HepG2 (cell line): ENCODE measurements around the gene BCL6. TPM values are rescaled to one million over a fixed set of nuclear protein-coding genes. Genes with fewer than 3 reads are reported as not detected.

Experiments used
- BCL6 ChIP-seq: IDR thresholded peaks from 2 replicates; pipeline ENCODE4 v1.6.1; 2016; ENCODE audit warnings: missing genetic modification reagents, missing compliant biosample characterization
- CENPT ChIP-seq: sonication (generic); formaldehyde crosslinking; IDR thresholded peaks from 2 replicates; pipeline ENCODE4 v1.8.0; 2022; ENCODE audit warnings: low read depth, mild to moderate bottlenecking, moderate library complexity, missing genetic modification reagents
- GATAD1 ChIP-seq: IDR thresholded peaks from 2 replicates; pipeline ENCODE4 v1.6.1; 2016; ENCODE audit warnings: missing genetic modification reagents, missing compliant biosample characterization
- HIVEP1 ChIP-seq: sonication (generic); formaldehyde crosslinking; IDR thresholded peaks from 2 replicates; pipeline ENCODE4 v1.4.0; 2020; ENCODE audit warnings: mild to moderate bottlenecking, missing genetic modification reagents
- MXI1 ChIP-seq: IDR thresholded peaks from 3 replicates; pipeline ENCODE4 v1.6.1; 2012; ENCODE audit warnings: low read depth, low read length, inconsistent platforms, borderline replicate concordance
- NR0B2 ChIP-seq: sonication (generic); formaldehyde crosslinking; IDR thresholded peaks from 2 replicates; pipeline ENCODE4 v1.4.0; 2020; ENCODE audit warnings: mild to moderate bottlenecking, missing genetic modification reagents
- SNAPC4 ChIP-seq: sonication (generic); formaldehyde crosslinking; IDR thresholded peaks from 2 replicates; pipeline ENCODE4 v1.4.0; 2020; ENCODE audit warnings: mild to moderate bottlenecking, missing genetic modification reagents
- TBL1XR1 ChIP-seq: fragments of 150-350 bp; IDR thresholded peaks from 2 replicates; pipeline ENCODE4 v1.6.1; 2014; ENCODE audit warnings: borderline replicate concordance, low read length; ENCODE audit not compliant: partially characterized antibody
- TBP ChIP-seq: sonication (generic); formaldehyde crosslinking; IDR thresholded peaks from 2 replicates; pipeline ENCODE4 v1.5.0; 2020; ENCODE audit warnings: missing genetic modification reagents
- ZBTB25 ChIP-seq: IDR thresholded peaks from 2 replicates; pipeline ENCODE4 v1.6.1; 2018; ENCODE audit warnings: missing genetic modification reagents
- ZNF101 ChIP-seq: sonication (generic); formaldehyde crosslinking; IDR thresholded peaks from 2 replicates; pipeline ENCODE4 v1.4.0; 2020; ENCODE audit warnings: mild to moderate bottlenecking, low read depth, missing genetic modification reagents, borderline replicate concordance
- ZNF253 ChIP-seq: sonication (generic); formaldehyde crosslinking; IDR thresholded peaks from 2 replicates; pipeline ENCODE4 v1.8.0; 2022; ENCODE audit warnings: mild to moderate bottlenecking, missing genetic modification reagents, borderline replicate concordance
- ZNF691 ChIP-seq: sonication (generic); formaldehyde crosslinking; IDR thresholded peaks from 2 replicates; pipeline ENCODE4 v1.4.0; 2020; ENCODE audit warnings: missing genetic modification reagents, low read depth, mild to moderate bottlenecking, borderline replicate concordance
- polyA plus RNA-seq, 8 experiments: library from polyadenylated mRNA; depleted of rRNA in 3 of 8; stranded (reverse) in 7 of 8; unstranded in 1 of 8; fragments of >200 nt; fragmentation: Illumina TruSeq in 4 of 8; extraction: Trizol in 4 of 8; gene quantifications; 2 replicates each; pipeline versions ENCODE4 v1.2.1 to v1.2.3, GENCODE V29; 2011 to 2016; ENCODE audit warnings: low read depth in 4 of 8, missing spikeins in 1 of 8, mixed read lengths in 1 of 8; ENCODE audit not compliant: insufficient read depth in 1 of 8
- total RNA-seq, 5 experiments: library from RNA; depleted of rRNA; stranded (reverse); fragments of >200 nt; fragmentation: Illumina TruSeq; extraction: Trizol; gene quantifications; 2 replicates each; pipeline ENCODE4 v1.2.3, GENCODE V29; 2016; ENCODE audit warnings: low read depth in 1 of 5

BCL6 gene
- total and polyA plus RNA-seq, 2 of the 13 experiments (the other 11 are each of a cell fraction or from before 2014, with no cell fraction given), result 21.2 to 53.7 TPM

- TF ChIP-seq ZNF691 (CRISPR knock-in tag) (no peak; the same call in none of the 2 replicates), HIVEP1 (0 out of 2 replicates have a peak, but pooled peaks have one; percentile 21), MXI1 (0 out of 3 replicates have a peak, but pooled peaks have one; percentile 29), ZNF101 (no peak), BCL6 (CRISPR knock-in tag) (peak; percentile 66), ZBTB25 (no peak), ZNF253 (CRISPR knock-in tag) (no peak), CENPT (no peak), TBL1XR1 (no peak), SNAPC4 (CRISPR knock-in tag) (peak; percentile 70; the same call in 1 of the 2 replicates), NR0B2 (CRISPR knock-in tag) (peak; percentile 42; the same call in 1 of the 2 replicates), TBP (CRISPR knock-in tag) (no peak), GATAD1 (CRISPR knock-in tag) (no peak)
These were observed 3.6 kb downstream of the BCL6 start (continued) for GRCh38 chr3:187741403-187742350.
